H1 (cell line): ENCODE data around the gene NAMPT. TPM values are rescaled to one million over a fixed set of nuclear protein-coding genes. Genes with fewer than 3 reads are reported as not detected.

Source experiments
- CTCF ChIA-PET: fragments of 300-600 bp; sonication (Branson Sonifier 250); formaldehyde crosslinking; loops from one replicate; lab custom pipeline; 2021; ENCODE audit not compliant: partially characterized antibody; lab: Charles Lee
- POLR2A ChIA-PET: fragments of 300-600 bp; sonication (Branson Sonifier 250); formaldehyde crosslinking; loops from one replicate; lab custom pipeline; 2021; ENCODE audit warnings: inconsistent platforms; ENCODE audit not compliant: partially characterized antibody; lab: Charles Lee
- DNase-seq, 2 experiments: peaks; one replicate each; pipeline versions ENCODE4 v3.0.0 to v3.0.0-alpha.2; 2010 to 2022; ENCODE audit warnings: low spot score in 2 of 2, low read depth in 1 of 2, mixed read lengths in 1 of 2
- FAIRE-seq: peaks from 2 replicates; lab custom pipeline; 2011; peaks lifted over from hg19 to GRCh38; lab: Jason Lieb, UNC
- H2AFZ ChIP-seq: 2 replicates; pipeline ENCODE4 v1.8.1; 2012; ENCODE audit warnings: low read length, inconsistent platforms
- H2AK5ac ChIP-seq: 2 replicates; pipeline ENCODE4 v1.6.1; 2013; ENCODE audit warnings: low read depth, low read length
- H2BK120ac ChIP-seq: replicated peaks from 2 replicates; pipeline ENCODE3; 2013; ENCODE audit warnings: low read depth, low read length, inconsistent platforms
- H2BK12ac ChIP-seq: 2 replicates; pipeline ENCODE4 v1.6.1; 2013; ENCODE audit warnings: low read depth, low read length
- H2BK15ac ChIP-seq: 2 replicates; pipeline ENCODE4 v1.6.1; 2013; ENCODE audit warnings: low read length
- H2BK20ac ChIP-seq: 2 replicates; pipeline ENCODE4 v1.6.1; 2013; ENCODE audit warnings: low read length
- H2BK5ac ChIP-seq: 2 replicates; pipeline ENCODE4 v1.6.1; 2013; ENCODE audit warnings: low read depth, low read length
- H3K14ac ChIP-seq: 2 replicates; pipeline ENCODE4 v1.6.1; 2013; ENCODE audit warnings: inconsistent platforms; ENCODE audit not compliant: insufficient read length
- H3K18ac ChIP-seq: 2 replicates; pipeline ENCODE4 v1.6.1; 2013; ENCODE audit warnings: low read length; ENCODE audit errors: extremely low read depth
- H3K23ac ChIP-seq: 2 replicates; pipeline ENCODE4 v1.6.1; 2013; ENCODE audit warnings: inconsistent platforms; ENCODE audit not compliant: insufficient read length
- H3K23me2 ChIP-seq: 2 replicates; pipeline ENCODE4 v1.6.1; 2013; ENCODE audit warnings: low read depth, low read length
- H3K27ac ChIP-seq: 2 replicates; pipeline ENCODE4 v1.6.1; 2011; ENCODE audit warnings: low read depth, low read length, inconsistent platforms
- H3K27me3 ChIP-seq, 4 experiments: replicated peaks in 1 of 4; 1 replicate in 1 of 4; 2 replicates in 3 of 4; pipeline versions ENCODE4 v1.6.1 to v1.8.1; 2011 to 2013; ENCODE audit warnings: low read length in 3 of 4, mild to moderate bottlenecking in 3 of 4, inconsistent platforms in 2 of 4, mixed read lengths in 2 of 4, moderate library complexity in 1 of 4; ENCODE audit not compliant: control insufficient read depth in 3 of 4, insufficient read depth in 3 of 4; ENCODE audit errors: extremely low read depth in 1 of 4
- H3K36me3 ChIP-seq, 4 experiments: 2 replicates each; pipeline versions ENCODE4 v1.6.1 to v1.8.1; 2011 to 2013; ENCODE audit warnings: mild to moderate bottlenecking in 4 of 4, low read length in 3 of 4, moderate library complexity in 2 of 4, control low read depth in 1 of 4, inconsistent platforms in 1 of 4; ENCODE audit not compliant: insufficient read depth in 4 of 4, control insufficient read depth in 2 of 4
- H3K4ac ChIP-seq: replicated peaks from 2 replicates; pipeline ENCODE3; 2013; ENCODE audit warnings: low read length, low read depth, mixed read lengths, inconsistent platforms; ENCODE audit not compliant: insufficient read length
- H3K4me1 ChIP-seq, 4 experiments: replicated peaks in 1 of 4; 1 replicate in 1 of 4; 2 replicates in 3 of 4; pipeline versions ENCODE4 v1.6.1 to v1.8.1; 2011 to 2013; ENCODE audit warnings: low read length in 3 of 4, inconsistent platforms in 2 of 4, mixed read lengths in 1 of 4; ENCODE audit not compliant: insufficient read depth in 4 of 4, control insufficient read depth in 3 of 4
- H3K4me2 ChIP-seq, 2 experiments: 2 replicates each; pipeline versions ENCODE4 v1.6.1 to v1.8.1; 2011 to 2013; ENCODE audit warnings: low read depth in 2 of 2, low read length in 2 of 2, control low read depth in 1 of 2, inconsistent platforms in 1 of 2, mild to moderate bottlenecking in 1 of 2; ENCODE audit not compliant: insufficient read depth in 1 of 2
- H3K4me3 ChIP-seq, 4 experiments: fragments of 200-600, 300-600 bp in 1 of 4; sonication (generic), shearing (Covaris generic), sonication (Bioruptor Twin) in 1 of 4; 2 replicates each; pipeline versions ENCODE4 v1.5.1 to v1.8.1; 2011 to 2016; ENCODE audit warnings: low read length in 4 of 4, low read depth in 3 of 4, control low read depth in 2 of 4, inconsistent platforms in 2 of 4, mild to moderate bottlenecking in 2 of 4, mixed read lengths in 1 of 4, moderate library complexity in 1 of 4; ENCODE audit not compliant: insufficient read depth in 2 of 4; ENCODE audit errors: extremely low read depth in 1 of 4
- H3K56ac ChIP-seq: replicated peaks from 2 replicates; pipeline ENCODE3; 2013; ENCODE audit warnings: low read depth, mild to moderate bottlenecking, mixed read lengths, low read length, inconsistent platforms; ENCODE audit not compliant: insufficient read length
- H3K79me1 ChIP-seq: 2 replicates; pipeline ENCODE4 v1.6.1; 2013; ENCODE audit warnings: low read depth, low read length, control low read depth
- H3K79me2 ChIP-seq, 2 experiments: 2 replicates each; pipeline versions ENCODE4 v1.6.1 to v1.8.1; 2012 to 2013; ENCODE audit warnings: low read length in 2 of 2, mild to moderate bottlenecking in 2 of 2, inconsistent platforms in 1 of 2; ENCODE audit not compliant: insufficient read depth in 2 of 2, control insufficient read depth in 1 of 2
- H3K9ac ChIP-seq, 4 experiments: replicated peaks in 1 of 4; 1 replicate in 1 of 4; 2 replicates in 3 of 4; pipeline versions ENCODE4 v1.6.1 to v1.8.1; 2011 to 2013; ENCODE audit warnings: low read depth in 3 of 4, low read length in 3 of 4, control low read depth in 2 of 4, mild to moderate bottlenecking in 2 of 4, moderate library complexity in 2 of 4, inconsistent platforms in 1 of 4; ENCODE audit errors: extremely low read depth in 1 of 4
- H3K9me3 ChIP-seq, 2 experiments: 2 replicates each; pipeline versions ENCODE4 v1.6.1 to v1.8.1; 2012 to 2013; ENCODE audit warnings: mild to moderate bottlenecking in 2 of 2, moderate library complexity in 2 of 2, control low read depth in 1 of 2, inconsistent platforms in 1 of 2, low read depth in 1 of 2, low read length in 1 of 2, mixed read lengths in 1 of 2; ENCODE audit not compliant: insufficient read depth in 2 of 2
- H4K20me1 ChIP-seq, 2 experiments: replicated peaks in 1 of 2; 2 replicates each; pipeline versions ENCODE3 to v1.8.1; 2011 to 2013; ENCODE audit warnings: inconsistent platforms in 2 of 2, low read length in 2 of 2, mild to moderate bottlenecking in 1 of 2; ENCODE audit not compliant: insufficient read depth in 2 of 2, control insufficient read depth in 1 of 2
- H4K5ac ChIP-seq: 2 replicates; pipeline ENCODE4 v1.6.1; 2013; ENCODE audit warnings: low read length, low read depth, mixed read lengths, inconsistent platforms; ENCODE audit not compliant: insufficient read length
- H4K8ac ChIP-seq: 2 replicates; pipeline ENCODE4 v1.8.0; 2013; ENCODE audit warnings: mild to moderate bottlenecking, moderate library complexity, low read length, inconsistent platforms; ENCODE audit not compliant: insufficient read depth; ENCODE audit errors: extremely low read depth
- H4K91ac ChIP-seq: replicated peaks from 2 replicates; pipeline ENCODE3; 2013; ENCODE audit warnings: low read length, mixed read lengths, inconsistent platforms; ENCODE audit not compliant: insufficient read length
- GTF2F1 ChIP-seq: IDR thresholded peaks from 2 replicates; pipeline ENCODE4 v1.6.1; 2012; ENCODE audit warnings: low read depth, low read length, improper control_type of control experiment, borderline replicate concordance
- KDM1A ChIP-seq: fragments of 200-600, 300-600 bp; sonication (generic); IDR thresholded peaks from 2 replicates; pipeline ENCODE4 v1.7.1; 2016; ENCODE audit warnings: mild to moderate bottlenecking, low read length, borderline replicate concordance
- RFX5 ChIP-seq: IDR thresholded peaks from 2 replicates; pipeline ENCODE4 v1.6.1; 2011; ENCODE audit warnings: low read depth, low read length, improper control_type of control experiment, borderline replicate concordance
- RNF2 ChIP-seq: fragments of 200-900, 300-1000 bp; sonication (generic); IDR thresholded peaks from 2 replicates; pipeline ENCODE4 v1.7.1; 2016; ENCODE audit warnings: borderline replicate concordance, low read depth, mild to moderate bottlenecking, antibody characterized with exemption, low read length; ENCODE audit not compliant: poor library complexity, severe bottlenecking; ENCODE audit errors: missing control alignments
- SP2 ChIP-seq: IDR thresholded peaks from 2 replicates; pipeline ENCODE4 v1.6.1; 2012; ENCODE audit warnings: mild to moderate bottlenecking, low read length, inconsistent platforms
- WGBS, 2 experiments: shearing (Covaris generic) in 1 of 2; methylation state at CpG; one replicate each; pipeline versions ENCODE4 v1.1.6 to v1.1.7; 2013 to 2015; ENCODE audit warnings: low lambda C conversion rate in 2 of 2, mixed read lengths in 2 of 2, inconsistent platforms in 1 of 2, low coverage in 1 of 2, missing lambda C conversion rate in 1 of 2; ENCODE audit not compliant: insufficient replicate concordance in 2 of 2, insufficient coverage in 1 of 2, insufficient read length in 1 of 2; ENCODE audit errors: extremely low coverage in 1 of 2, missing lambda C conversion rate in 1 of 2; 5-methylcytosine and 5-hydroxymethylcytosine counted together
- polyA plus RNA-seq, 7 experiments: library from polyadenylated mRNA; depleted of rRNA in 3 of 7; stranded (reverse) in 5 of 7; unstranded in 2 of 7; fragments of >200 nt in 5 of 7; fragments of 200-250 nt in 2 of 7; gene quantifications; 1 replicate in 5 of 7; 2 replicates in 1 of 7; 4 replicates in 1 of 7; pipeline versions ENCODE4 v1.2.1 to v1.2.3, GENCODE V29; 2011 to 2013; ENCODE audit warnings: missing spikeins in 2 of 7, mixed read lengths in 2 of 7
- total RNA-seq: library from RNA; stranded (reverse); fragmentation: NEBNext Ultra II Directional; extraction: Animal tissue kit (Norgen Biotek cat#: 25700); gene quantifications from 2 replicates; pipeline ENCODE4 v1.2.1, GENCODE V29; 2021
- TF ChIP-seq, protein P1 (sequence below): IDR thresholded peaks from 2 replicates; pipeline ENCODE4 v1.6.1; 2011; ENCODE audit warnings: low read length, improper control_type of control experiment

NAMPT gene
- total and polyA plus RNA-seq, 2 of the 8 experiments (the other 6 are each of a cell fraction or from before 2014, with no cell fraction given): 15.4 to 95.9 TPM

DNA sequence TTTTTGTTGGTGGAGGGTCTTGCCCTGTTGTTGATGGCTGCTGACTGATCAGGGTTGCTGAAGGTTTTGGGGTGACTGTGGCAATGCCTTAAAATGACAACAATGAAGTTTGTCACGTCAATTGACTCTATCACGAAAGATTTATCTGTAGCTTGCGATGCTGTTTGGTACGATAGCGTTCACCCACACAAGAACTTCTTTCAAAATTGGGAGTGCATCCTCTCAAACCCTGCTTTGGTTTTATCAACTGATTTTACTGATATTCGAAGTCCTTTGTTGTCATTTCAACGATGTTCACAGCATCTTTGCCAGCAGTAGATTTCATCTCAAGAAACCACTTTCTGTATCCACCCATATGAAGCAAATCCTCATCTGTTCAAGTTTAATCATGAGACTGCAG lies 26.0 kb downstream of the NAMPT start:
- no peak overlapping the region for H4K5ac ChIP-seq
- 78% methylated on average over 7 of the region's 7 CpGs; no CpG with 5 or more reads in 1 of the 2 experiments for WGBS, 2 experiments
- TF ChIP-seq GTF2F1: no peak
- TF ChIP-seq RFX5: no peak
- no peak for TF ChIP-seq RNF2
- no peak for TF ChIP-seq KDM1A
- no peak for TF ChIP-seq SP2
- TF ChIP-seq, protein P1, sequence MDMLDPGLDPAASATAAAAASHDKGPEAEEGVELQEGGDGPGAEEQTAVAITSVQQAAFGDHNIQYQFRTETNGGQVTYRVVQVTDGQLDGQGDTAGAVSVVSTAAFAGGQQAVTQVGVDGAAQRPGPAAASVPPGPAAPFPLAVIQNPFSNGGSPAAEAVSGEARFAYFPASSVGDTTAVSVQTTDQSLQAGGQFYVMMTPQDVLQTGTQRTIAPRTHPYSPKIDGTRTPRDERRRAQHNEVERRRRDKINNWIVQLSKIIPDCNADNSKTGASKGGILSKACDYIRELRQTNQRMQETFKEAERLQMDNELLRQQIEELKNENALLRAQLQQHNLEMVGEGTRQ: no peak
- no peak overlapping the region for H4K91ac ChIP-seq
- no peak overlapping the region for H3K23ac ChIP-seq
- no peak overlapping the region for H3K9ac ChIP-seq
- no peak overlapping the region for H2BK5ac ChIP-seq
- no peak overlapping the region for H3K56ac ChIP-seq
- H3K27me3 ChIP-seq: no peaks in the 10 kb centered on the region
- H2BK20ac ChIP-seq: no peak overlapping the region
- H4K8ac ChIP-seq: no peak overlapping the region
- no peak overlapping the region for H3K18ac ChIP-seq
- H3K23me2 ChIP-seq: no peaks in the 10 kb centered on the region
- no peak overlapping the region for H3K4me2 ChIP-seq
- no peak for DNase-seq
- no peak overlapping the region for H3K27ac ChIP-seq
- no peak overlapping the region for H2BK15ac ChIP-seq
- no peak overlapping the region for H3K4ac ChIP-seq
- no peak overlapping the region for H2AK5ac ChIP-seq
- ChIA-PET POLR2A (no interaction called here), CTCF (interaction anchor here (0.9 kb wide), 1 partner anchor 82 kb away, joined by 3 read pairs; no protein-coding TSS in a partner anchor)
- H3K79me1 ChIP-seq: no peaks in the 10 kb centered on the region
- peaks cover 0 to 45% (median 20%) of the 10 kb centered on the region in 4 experiments; a peak in 7 of 8 replicates for H3K36me3 ChIP-seq
- FAIRE-seq: no peak
- no peak overlapping the region for H2AFZ ChIP-seq
- no peak overlapping the region for H3K4me3 ChIP-seq
- no peak overlapping the region for H3K14ac ChIP-seq
- no peaks in the 10 kb centered on the region for H3K79me2 ChIP-seq
- no peaks in the 10 kb centered on the region for H3K9me3 ChIP-seq
- no peak overlapping the region for H2BK12ac ChIP-seq
- no peak overlapping the region for H2BK120ac ChIP-seq
- H4K20me1 ChIP-seq: no peaks in the 10 kb centered on the region
- no peaks in the 10 kb centered on the region for H3K4me1 ChIP-seq
